GM19043 (cell line): ENCODE results near the gene MRPL37.
"Not testable (repeated sequence)": the region's sequence is repeated elsewhere in the genome, so short reads cannot be mapped to it uniquely, and the experiment has no call there.

Source experiments
- ATAC-seq: cut with Tn5 transposase; IDR thresholded peaks from one replicate; pipeline ENCODE4 v1.9.1; 2021; ENCODE audit warnings: low read depth; ENCODE audit not compliant: unreplicated experiment

The MRPL37 gene

DNA sequence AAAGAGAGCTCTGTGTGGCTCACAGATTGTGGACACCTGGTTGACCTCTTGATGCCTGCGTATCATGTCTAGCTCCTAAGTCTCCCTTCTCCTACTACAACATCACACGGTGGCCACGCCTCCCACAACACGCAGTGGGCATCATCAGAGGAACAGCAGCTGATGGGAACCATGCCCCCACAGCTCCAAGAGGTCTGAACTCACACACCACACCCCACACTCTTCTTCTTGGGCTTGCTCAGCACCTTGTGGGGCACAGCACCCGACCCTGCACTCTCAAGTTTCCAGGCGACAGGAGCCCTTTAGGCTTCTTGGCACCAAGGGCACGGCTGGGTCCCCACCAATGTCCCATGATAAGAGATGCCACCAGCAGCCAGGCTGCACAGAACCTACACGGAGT, 28.4 kb upstream of the MRPL37 start:
- no peak for ATAC-seq

- ATAC-seq = no peak
Measured at GRCh38 chr1:54172614-54173599, 27.1 kb upstream of the MRPL37 start.

DNA sequence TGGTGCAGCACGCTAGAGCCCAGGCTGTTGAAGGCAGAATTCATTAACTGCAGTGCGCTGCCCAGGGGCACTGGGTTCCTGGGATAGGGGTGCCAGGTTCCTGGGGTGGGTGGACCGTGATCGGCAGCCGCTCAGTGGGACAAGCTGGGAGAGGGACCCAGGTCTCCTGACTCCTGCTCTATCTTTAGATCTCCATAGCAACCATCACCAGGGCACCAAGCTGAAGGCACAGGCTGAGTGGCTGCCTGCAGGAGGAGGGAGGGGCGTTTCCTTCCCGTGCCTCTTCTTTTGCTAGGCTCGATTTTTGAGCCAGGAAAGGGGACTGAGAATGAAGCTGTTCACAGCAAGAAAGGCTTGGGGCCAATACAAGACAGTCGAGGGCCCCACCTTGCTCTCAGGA, 26.3 kb upstream of the MRPL37 start:
- ATAC-seq = no peak

- no peak for ATAC-seq
Measured at GRCh38 chr1:54174106-54174505, 25.9 kb upstream of the MRPL37 start.

- ATAC-seq = no peak
Measured at GRCh38 chr1:54176621-54177327, 23.2 kb upstream of the MRPL37 start.

GRCh38 chr1:54177726-54178125, 22.2 kb upstream of the MRPL37 start:
- no peak for ATAC-seq

DNA sequence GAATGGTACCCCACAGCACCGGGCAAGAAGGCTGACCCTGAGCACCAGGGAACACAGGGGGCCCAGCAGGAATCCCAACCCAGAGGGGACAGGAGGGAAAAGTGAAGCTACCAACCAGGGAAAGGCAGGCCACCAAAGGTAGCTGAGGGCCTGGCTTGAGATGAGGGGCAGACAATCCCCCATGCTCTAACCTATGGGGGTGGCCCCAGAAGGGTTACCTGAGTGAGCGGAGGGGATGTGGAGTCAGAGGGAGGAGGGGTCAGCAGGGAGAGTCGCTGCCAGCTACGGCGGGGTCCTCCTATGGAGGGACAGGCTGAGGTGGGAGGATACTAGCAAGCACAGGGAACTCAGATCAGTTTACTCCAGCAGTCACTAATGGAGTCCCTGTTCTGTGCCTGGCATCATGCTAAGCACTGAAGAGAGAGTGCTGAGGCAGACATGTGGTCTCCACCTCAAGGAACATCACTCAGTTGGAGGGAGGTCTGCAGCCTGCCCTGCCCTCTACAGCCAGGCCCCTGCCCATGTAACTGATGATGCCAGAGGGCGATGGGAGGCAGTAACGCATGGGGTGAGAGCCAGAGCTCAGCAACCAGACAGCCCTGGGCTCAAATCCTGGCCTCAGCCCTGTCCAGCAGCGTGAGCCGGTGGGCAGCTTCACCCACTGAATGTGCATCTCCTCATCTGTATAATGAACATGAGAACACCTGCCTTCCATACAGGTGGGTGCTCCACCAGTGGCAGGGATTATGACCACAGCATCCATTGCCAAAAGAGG, 21.5 kb upstream of the MRPL37 start:
- ATAC-seq = no peak

GRCh38 chr1:54180701-54181360, 19.1 kb upstream of the MRPL37 start:
- no peak for ATAC-seq

- no peak for ATAC-seq
Measured at GRCh38 chr1:54186056-54186455, 13.9 kb upstream of the MRPL37 start.

DNA sequence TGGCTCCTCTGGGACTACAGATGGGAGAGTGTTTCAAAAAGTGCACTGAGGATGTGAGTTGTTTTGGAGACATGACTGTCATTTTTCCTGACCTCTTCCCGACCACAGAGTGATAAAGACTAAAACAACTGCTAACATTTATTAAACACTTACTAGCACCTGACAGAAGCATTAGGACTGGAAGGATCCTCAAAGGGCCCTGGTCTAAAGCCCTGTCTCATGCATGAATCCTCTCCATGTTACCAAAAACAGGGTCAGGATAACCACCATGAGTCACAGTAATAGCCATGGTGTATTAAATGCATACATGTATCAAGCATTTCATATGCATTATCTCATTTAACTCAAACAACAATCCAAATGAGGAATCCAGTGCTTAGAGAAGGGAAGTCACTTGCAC, 11.7 kb upstream of the MRPL37 start:
- no peak for ATAC-seq

DNA sequence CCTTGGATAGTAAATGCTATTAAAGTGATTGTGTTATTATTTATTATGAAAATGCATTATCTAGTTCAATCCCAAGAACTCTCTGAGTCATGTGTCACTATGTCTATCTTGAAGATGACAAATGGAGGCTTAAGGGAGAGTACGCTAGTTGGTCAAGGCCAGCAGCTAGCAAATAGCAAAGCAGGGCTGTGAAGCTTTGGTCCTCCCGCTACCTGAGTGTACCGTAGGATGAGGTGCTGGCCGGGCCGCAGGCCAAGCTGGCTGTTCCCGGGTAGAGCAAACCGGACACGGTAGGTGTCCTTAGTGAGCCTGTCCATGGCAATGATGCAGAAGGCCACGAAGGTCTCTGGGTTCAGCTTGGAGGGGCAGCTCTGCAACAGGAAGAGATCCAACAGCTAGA, 9.4 kb upstream of the MRPL37 start:
- no peak for ATAC-seq

DNA sequence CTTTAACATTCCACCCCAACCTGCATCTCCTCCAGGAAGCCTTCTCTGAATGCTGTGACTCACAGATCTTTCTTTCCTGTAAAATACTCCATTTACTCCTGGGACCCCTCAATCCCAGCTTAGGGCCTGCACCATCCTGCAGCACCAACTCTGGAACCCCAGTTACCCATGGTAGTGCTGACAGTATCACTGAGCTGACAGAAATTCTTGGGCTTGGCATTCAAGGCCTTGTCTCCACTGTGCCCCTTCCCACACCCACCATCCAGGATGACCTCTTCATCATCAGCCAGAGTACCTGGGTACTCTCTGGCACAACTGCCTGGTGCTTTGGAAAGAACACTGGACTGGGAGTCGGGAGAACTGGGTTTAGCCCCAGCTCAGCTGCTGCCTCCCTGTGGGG, 8.4 kb upstream of the MRPL37 start:
- ATAC-seq = no peak

GRCh38 chr1:54193453-54193852, 6.5 kb upstream of the MRPL37 start:
- ATAC-seq = no peak

- ATAC-seq = no peak
Measured at GRCh38 chr1:54199151-54199764, 709 bp upstream of the MRPL37 start.

GRCh38 chr1:54200519-54200997, 591 bp downstream of the MRPL37 start:
- peak; percentile 16 for ATAC-seq

- no peak for ATAC-seq
Measured at GRCh38 chr1:54204199-54204598, 4.2 kb downstream of the MRPL37 start.

- ATAC-seq = no peak
Measured at GRCh38 chr1:54207287-54207686, 7.3 kb downstream of the MRPL37 start.

DNA sequence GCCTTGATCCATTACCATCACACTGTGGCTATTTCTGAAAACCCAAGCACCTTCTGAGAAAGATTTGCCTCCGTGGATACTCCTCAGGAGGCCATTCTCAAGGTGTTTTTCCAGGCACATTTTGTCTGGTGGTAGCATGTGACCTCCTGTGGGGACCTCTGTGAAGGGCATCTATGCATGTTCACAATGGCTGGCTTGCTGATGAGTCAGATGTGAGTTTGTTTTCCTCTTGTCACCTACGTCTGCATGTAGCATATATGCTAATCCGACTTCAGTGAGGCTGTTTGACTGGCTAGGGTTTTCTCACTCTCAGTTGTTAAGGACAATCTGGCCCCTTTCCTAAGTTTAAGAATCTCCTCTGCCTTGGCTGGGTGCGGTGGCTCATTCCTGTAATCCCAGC, 7.9 kb downstream of the MRPL37 start:
- ATAC-seq = not testable (repeated sequence)

GRCh38 chr1:54212872-54213271, 12.9 kb downstream of the MRPL37 start:
- no peak for ATAC-seq

- ATAC-seq = no peak
Measured at GRCh38 chr1:54215523-54215922, 15.6 kb downstream of the MRPL37 start.
